Measurements from ENCODE around the gene DPH2. TPM values are rescaled to one million over a fixed set of nuclear protein-coding genes. Genes with fewer than 3 reads are reported as not detected.

DPH2 gene
- total RNA-seq, 6 experiments from 2014 or later: 8.9 to 27.5 (median 12.0) TPM

DNA sequence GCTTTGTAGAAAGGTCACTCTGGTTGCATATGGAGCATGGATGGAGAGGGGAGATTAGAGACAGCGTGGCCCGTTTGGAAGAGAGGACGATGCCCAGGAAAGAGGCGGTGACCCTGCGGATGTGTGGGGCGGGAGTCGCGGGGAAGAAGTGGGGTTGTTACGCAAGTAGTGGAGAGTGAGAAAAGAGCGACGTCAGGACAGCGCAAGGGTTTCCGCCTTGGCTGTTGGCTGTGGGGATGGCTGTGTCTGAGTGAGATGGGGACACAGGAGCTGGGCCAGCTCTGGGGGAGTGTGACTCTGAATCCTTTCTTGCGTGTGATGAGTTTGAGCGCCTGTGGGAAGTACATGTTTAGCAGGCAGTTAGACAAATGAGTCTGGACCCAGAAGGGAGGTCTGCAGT lies 13.0 kb downstream of the DPH2 start:
- 70% methylated on average over 14 of the region's 15 CpGs for WGBS (ENCODE audit: insufficient coverage, low coverage, low lambda C conversion rate, missing lambda C conversion rate)
- intact Hi-C loops (cut with DNase I): no loop called here
- H3K27ac ChIP-seq: no peak overlapping the region
- H3K4me3 ChIP-seq: no peak overlapping the region
- TF ChIP-seq, protein P1, sequence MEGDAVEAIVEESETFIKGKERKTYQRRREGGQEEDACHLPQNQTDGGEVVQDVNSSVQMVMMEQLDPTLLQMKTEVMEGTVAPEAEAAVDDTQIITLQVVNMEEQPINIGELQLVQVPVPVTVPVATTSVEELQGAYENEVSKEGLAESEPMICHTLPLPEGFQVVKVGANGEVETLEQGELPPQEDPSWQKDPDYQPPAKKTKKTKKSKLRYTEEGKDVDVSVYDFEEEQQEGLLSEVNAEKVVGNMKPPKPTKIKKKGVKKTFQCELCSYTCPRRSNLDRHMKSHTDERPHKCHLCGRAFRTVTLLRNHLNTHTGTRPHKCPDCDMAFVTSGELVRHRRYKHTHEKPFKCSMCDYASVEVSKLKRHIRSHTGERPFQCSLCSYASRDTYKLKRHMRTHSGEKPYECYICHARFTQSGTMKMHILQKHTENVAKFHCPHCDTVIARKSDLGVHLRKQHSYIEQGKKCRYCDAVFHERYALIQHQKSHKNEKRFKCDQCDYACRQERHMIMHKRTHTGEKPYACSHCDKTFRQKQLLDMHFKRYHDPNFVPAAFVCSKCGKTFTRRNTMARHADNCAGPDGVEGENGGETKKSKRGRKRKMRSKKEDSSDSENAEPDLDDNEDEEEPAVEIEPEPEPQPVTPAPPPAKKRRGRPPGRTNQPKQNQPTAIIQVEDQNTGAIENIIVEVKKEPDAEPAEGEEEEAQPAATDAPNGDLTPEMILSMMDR (IDR thresholded peaks at IDR 0.05): no peak
- no peak for TF ChIP-seq POLR2A (IDR thresholded peaks at IDR 0.05)
- no peaks in the 10 kb centered on the region for H3K9me3 ChIP-seq
- ATAC-seq: no peak
- H3K36me3 ChIP-seq: peaks cover 0 to 2% (median 0%) of the 10 kb centered on the region in 4 donors
- H3K4me1 ChIP-seq: peaks cover 0 to 30% (median 5%) of the 10 kb centered on the region in 4 donors
- H3K27me3 ChIP-seq: no peaks in the 10 kb centered on the region
- no peak for DNase-seq

DNA sequence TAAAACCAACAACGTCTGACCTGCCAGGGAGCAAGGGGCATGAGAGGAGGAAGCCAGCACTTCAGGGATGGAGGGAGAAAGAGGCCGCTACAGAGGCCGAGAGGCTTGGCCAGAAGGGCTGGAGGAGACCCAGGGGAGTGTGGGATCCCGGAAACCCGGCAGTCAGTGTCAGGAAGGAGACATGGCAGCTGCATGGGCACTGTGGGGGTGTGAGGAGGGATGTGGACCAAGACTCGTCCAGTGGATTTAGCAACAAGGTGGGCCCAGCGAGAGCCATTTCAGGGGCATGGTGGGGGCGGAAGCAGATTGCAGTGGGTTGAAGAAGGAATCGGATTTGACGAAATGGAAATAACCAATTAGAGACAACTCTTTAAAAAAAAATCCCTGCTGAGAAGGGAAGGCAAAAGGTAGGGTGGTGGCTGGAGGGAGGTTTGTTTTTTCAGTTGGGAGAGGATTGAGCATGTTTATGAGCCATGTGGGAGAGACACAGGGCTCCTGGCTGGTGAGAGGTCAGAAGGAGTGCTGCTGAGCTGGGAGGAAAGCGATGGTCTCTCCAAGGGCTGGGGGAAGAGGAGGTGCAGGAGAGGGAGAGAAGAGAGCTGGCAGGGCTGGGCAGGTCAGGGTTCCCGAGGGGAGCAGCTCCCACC lies 13.6 kb downstream of the DPH2 start:
- Histone ChIP-seq H3K4me1 (peaks cover 0 to 25% (median 2%) of the 10 kb centered on the region in 4 donors), H3K9me3 (no peaks in the 10 kb centered on the region), H3K27me3 (no peaks in the 10 kb centered on the region), H3K36me3 (no peaks in the 10 kb centered on the region), H3K4me3 (no peak overlapping the region), H3K27ac (no peak overlapping the region)
- 88% methylated on average over 10 of the region's 12 CpGs for WGBS (ENCODE audit: insufficient coverage, low coverage, low lambda C conversion rate, missing lambda C conversion rate)
- ATAC-seq: no peak
- no peak for TF ChIP-seq POLR2A (IDR thresholded peaks at IDR 0.05)
- TF ChIP-seq, protein P1 (IDR thresholded peaks at IDR 0.05): no peak
- intact Hi-C loops (cut with DNase I): no loop called here
- no peak for DNase-seq

- TF ChIP-seq, protein P1 (IDR thresholded peaks at IDR 0.05): no peak
- no peak for TF ChIP-seq POLR2A (IDR thresholded peaks at IDR 0.05)
- no peak overlapping the region for H3K27ac ChIP-seq
- DNase-seq: no peak
- no peaks in the 10 kb centered on the region for H3K9me3 ChIP-seq
- no peaks in the 10 kb centered on the region for H3K36me3 ChIP-seq
- H3K27me3 ChIP-seq: no peaks in the 10 kb centered on the region
- intact Hi-C loops (cut with DNase I): no loop called here
- H3K4me1 ChIP-seq: peaks cover 0 to 20% (median 0%) of the 10 kb centered on the region in 4 donors
- WGBS (ENCODE audit: insufficient coverage, low coverage, low lambda C conversion rate, missing lambda C conversion rate): no CpG with 5 or more reads among the region's 16 CpGs
- no peak for ATAC-seq
- H3K4me3 ChIP-seq: no peak overlapping the region
Measured at GRCh38 chr1:43984855-43985254, 15.0 kb downstream of the DPH2 start.

DNA sequence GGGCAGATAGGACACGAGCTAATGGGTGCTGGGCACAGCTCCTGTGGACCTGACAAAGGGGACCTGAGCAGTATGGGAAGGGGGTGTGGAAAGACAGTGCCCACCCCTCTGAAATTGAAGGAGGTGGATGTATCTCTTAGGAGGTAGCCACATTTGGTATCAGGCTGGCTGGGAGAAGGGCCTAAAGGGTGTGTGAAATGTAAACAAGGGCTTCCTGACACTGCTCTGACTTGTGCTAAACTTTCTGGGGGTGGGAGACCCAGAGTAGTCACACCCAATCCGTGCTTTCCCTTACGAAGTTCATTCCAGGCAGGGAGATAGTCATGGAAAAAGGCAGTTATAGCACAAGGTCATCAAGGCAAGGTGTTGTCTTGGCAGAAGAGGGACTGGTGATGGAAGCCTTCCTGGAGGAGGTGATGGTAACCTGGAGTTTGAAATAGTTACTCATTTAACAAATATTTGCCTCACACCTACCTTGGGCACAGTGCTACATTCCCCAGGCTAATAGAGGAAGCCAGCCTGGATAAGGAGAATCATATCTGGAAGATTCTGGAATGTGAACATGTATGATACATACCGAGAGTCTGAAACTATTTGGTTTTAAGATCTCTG lies 16.3 kb downstream of the DPH2 start:
- Histone ChIP-seq H3K9me3 (no peaks in the 10 kb centered on the region), H3K4me3 (no peak overlapping the region), H3K4me1 (peaks cover 0 to 21% (median under 1%) of the 10 kb centered on the region in 4 donors), H3K27ac (no peak overlapping the region), H3K27me3 (no peaks in the 10 kb centered on the region), H3K36me3 (no peaks in the 10 kb centered on the region)
- WGBS (ENCODE audit: insufficient coverage, low coverage, low lambda C conversion rate, missing lambda C conversion rate): 88% methylated on average over 4 of the region's 4 CpGs
- DNase-seq (no peak), ATAC-seq (peak in 1 of 4 donors; percentile 18)
- intact Hi-C loops (cut with DNase I): no loop called here
- TF ChIP-seq POLR2A (IDR thresholded peaks at IDR 0.05): no peak
- TF ChIP-seq, protein P1 (IDR thresholded peaks at IDR 0.05): no peak

Data from right lobe of liver (tissue), 6 donors.